ENCODE measurements around the gene ANAPC16. TPM values are rescaled to one million over a fixed set of nuclear protein-coding genes. Genes with fewer than 3 reads are reported as not detected.

Gene ANAPC16
- total RNA-seq, 2 experiments from 2014 or later, result 94.6 to 101 TPM

Other genes with a start within 250 kb of the ANAPC16 start
- 100 to 1,000 TPM; 134 to 135 TPM for gene SPOCK2, start 127.5 kb upstream of the ANAPC16 start, total RNA-seq
- 10 to 100 TPM; 61.6 to 66.2 TPM for gene ASCC1, start 264 bp downstream of the ANAPC16 start, total RNA-seq
- gene DDIT4, start 57.9 kb downstream of the ANAPC16 start, total RNA-seq, result 1,000 to 10,000 TPM; 1,071 to 1,096 TPM
- 10 to 100 TPM; 17.1 to 17.5 TPM for gene DNAJB12, start 138.9 kb downstream of the ANAPC16 start, total RNA-seq

All from activated CD8-positive, alpha-beta T cell treated with anti-CD3 and anti-CD28 coated beads for 36 hours (primary cell).